Thoracic aorta (tissue), 2 donors: ENCODE data around the gene SPATS2L. TPM values are rescaled to one million over a fixed set of nuclear protein-coding genes. Genes with fewer than 3 reads are reported as not detected.

ENCODE experiments used
- ATAC-seq: fragments of 150-250 bp; one replicate; pipeline ENCODE4 v1.8.0; 2017; ENCODE audit warnings: low read depth; ENCODE audit not compliant: insufficient number of reproducible peaks, low FRiP score
- DNase-seq: peaks from one replicate; pipeline ENCODE4 v3.0.0-alpha.2; 2020; ENCODE audit warnings: low spot score
- H3K27ac ChIP-seq, 2 donors: fragments of 200-600 bp; sonication (generic); 1 replicate in 1 of 2; 2 replicates in 1 of 2; pipeline ENCODE4 v1.5.1; 2016; ENCODE audit warnings: mild to moderate bottlenecking in 2 of 2, moderate library complexity in 2 of 2
- H3K27me3 ChIP-seq: fragments of 200-600 bp; sonication (generic); replicated peaks from 2 replicates; pipeline ENCODE4 v1.6.0; 2016; ENCODE audit warnings: mild to moderate bottlenecking; ENCODE audit not compliant: insufficient read depth
- H3K36me3 ChIP-seq: fragments of 200-600 bp; sonication (generic); one replicate; pipeline ENCODE4 v1.5.1; 2016
- H3K4me1 ChIP-seq, 2 donors: fragments of 200-600 bp; sonication (generic); 1 replicate in 1 of 2; 2 replicates in 1 of 2; pipeline versions ENCODE4 v1.5.1 to v1.6.0; 2016; ENCODE audit warnings: low read depth in 2 of 2, mild to moderate bottlenecking in 1 of 2; ENCODE audit not compliant: control insufficient read depth in 1 of 2
- H3K4me3 ChIP-seq: fragments of 200-600 bp; sonication (generic); 2 replicates; pipeline ENCODE4 v1.5.1; 2016; ENCODE audit warnings: mild to moderate bottlenecking
- H3K9me3 ChIP-seq: fragments of 200-600 bp; sonication (generic); 2 replicates; pipeline ENCODE4 v1.5.1; 2016
- total RNA-seq, 2 donors: library from RNA; depleted of rRNA; stranded (reverse); fragments of >200 nt; gene quantifications; one replicate each; pipeline versions ENCODE4 v1.1.0 to v1.2.3, GENCODE V29; 2016
- TF ChIP-seq, protein P1 (sequence below): fragments of 200-600 bp; sonication (generic); IDR thresholded peaks from one replicate; pipeline ENCODE4 v1.5.1; 2019; ENCODE audit warnings: antibody characterized with exemption

SPATS2L gene
- total RNA-seq, 2 donors from 2014 or later, result 47.7 to 90.3 TPM

DNA sequence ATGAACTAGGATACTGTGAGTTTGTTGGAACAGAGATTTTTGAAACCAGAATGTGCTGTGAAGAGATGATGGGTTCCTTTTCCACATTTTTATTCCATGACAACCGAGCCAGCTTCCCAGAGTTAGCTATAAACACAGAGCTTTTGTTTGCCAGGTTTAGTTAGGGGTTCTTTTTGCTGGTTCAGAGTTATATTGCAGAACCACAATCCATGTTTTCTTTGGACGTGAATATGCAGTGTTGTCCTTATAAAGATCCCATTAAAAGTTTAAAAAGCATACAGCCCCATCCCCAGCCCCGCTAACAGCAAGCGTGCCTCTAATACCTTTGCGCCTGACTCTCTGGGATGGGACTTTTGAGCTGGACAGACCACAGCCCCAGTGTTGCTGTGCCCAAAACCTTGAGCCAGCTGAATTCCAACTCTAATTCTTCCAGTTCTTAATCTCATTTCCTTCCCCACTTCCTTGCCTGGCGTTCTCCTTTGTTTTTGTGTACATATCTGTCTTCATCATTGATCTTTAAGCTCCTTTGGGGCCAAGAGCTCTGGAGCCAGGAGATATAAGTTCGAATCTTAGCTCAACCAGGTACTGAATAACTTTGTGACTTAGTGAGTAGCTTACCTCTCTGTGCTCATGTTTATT lies 72.3 kb downstream of the SPATS2L start:
- TF ChIP-seq, protein P1, sequence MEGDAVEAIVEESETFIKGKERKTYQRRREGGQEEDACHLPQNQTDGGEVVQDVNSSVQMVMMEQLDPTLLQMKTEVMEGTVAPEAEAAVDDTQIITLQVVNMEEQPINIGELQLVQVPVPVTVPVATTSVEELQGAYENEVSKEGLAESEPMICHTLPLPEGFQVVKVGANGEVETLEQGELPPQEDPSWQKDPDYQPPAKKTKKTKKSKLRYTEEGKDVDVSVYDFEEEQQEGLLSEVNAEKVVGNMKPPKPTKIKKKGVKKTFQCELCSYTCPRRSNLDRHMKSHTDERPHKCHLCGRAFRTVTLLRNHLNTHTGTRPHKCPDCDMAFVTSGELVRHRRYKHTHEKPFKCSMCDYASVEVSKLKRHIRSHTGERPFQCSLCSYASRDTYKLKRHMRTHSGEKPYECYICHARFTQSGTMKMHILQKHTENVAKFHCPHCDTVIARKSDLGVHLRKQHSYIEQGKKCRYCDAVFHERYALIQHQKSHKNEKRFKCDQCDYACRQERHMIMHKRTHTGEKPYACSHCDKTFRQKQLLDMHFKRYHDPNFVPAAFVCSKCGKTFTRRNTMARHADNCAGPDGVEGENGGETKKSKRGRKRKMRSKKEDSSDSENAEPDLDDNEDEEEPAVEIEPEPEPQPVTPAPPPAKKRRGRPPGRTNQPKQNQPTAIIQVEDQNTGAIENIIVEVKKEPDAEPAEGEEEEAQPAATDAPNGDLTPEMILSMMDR, result no peak
- H3K9me3 ChIP-seq, result no peaks in the 10 kb centered on the region
- H3K27me3 ChIP-seq, result no peaks in the 10 kb centered on the region
- peak; percentile 12 for ATAC-seq
- no peaks in the 10 kb centered on the region for H3K36me3 ChIP-seq
- DNase-seq, result no peak
- peaks cover 29 to 74% of the 10 kb centered on the region in 2 donors for H3K4me1 ChIP-seq
- H3K4me3 ChIP-seq, result peak overlapping the region; percentile 49
- H3K27ac ChIP-seq, result peak overlapping the region; percentile 75 to 86

DNA sequence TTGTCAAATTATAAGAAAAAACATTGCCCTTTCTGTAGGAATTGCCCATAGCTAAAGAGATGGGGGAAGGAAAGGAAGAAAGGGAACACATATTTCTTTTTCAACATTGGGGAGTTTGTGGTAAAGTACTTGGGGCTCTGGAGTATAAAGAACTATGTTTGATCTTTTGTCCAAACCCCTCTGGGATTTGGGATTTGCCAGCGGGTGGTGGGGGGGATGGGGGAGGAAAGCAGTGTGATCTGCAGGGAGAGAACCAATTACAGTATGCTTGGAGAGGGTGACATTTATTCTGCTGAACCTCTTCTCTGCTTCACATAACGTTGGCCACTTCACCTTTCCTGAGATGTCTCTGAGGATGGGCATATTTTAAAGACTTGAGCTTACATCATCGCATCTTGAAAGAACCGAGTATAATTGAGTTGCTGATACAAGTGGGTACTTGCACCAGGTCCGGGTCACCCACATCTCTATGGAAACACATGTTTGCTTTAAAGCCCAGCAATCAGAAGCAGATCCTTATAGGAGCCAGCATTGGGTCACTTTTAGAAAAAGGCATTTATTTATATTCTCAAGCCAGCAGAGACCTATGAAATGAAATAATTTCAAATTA lies 73.1 kb downstream of the SPATS2L start:
- no peaks in the 10 kb centered on the region for H3K27me3 ChIP-seq
- ATAC-seq, result no peak

DNA sequence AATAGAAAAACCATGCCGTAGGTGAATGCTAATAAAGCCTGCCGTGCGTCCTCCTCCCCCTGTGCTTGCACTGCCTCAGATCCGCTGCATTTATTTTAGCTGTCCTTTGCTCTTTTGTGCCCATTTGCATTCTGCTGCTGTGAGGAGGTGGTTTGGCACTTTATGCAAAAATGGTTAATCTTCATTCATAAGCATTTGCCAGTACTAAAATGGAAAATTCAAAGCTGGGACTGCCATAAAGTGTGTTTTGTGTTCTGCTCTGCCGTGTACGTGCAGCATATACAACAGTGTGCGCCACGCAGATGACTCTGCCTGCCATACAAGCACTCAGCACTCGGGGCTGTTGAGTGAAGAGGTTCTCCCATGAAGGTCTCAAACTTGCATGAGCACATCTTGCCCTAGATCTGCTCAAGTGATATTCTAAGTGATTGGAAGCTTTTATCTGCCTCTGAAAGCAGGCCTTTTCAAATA lies 73.6 kb downstream of the SPATS2L start:
- Histone ChIP-seq H3K36me3 (no peaks in the 10 kb centered on the region), H3K9me3 (no peaks in the 10 kb centered on the region), H3K4me1 (peaks cover 29 to 74% of the 10 kb centered on the region in 2 donors), H3K4me3 (no peak overlapping the region), H3K27me3 (no peaks in the 10 kb centered on the region), H3K27ac (peak overlapping the region; percentile 16 to 86)
- TF ChIP-seq, protein P1, result no peak
- no peak for ATAC-seq
- no peak for DNase-seq

More for the DNA sequence above, 73.1 kb downstream of the SPATS2L start:
- H3K9me3 ChIP-seq, result no peaks in the 10 kb centered on the region
- H3K27ac ChIP-seq, result peak overlapping the region; percentile 75 to 86
- peaks cover 29 to 74% of the 10 kb centered on the region in 2 donors for H3K4me1 ChIP-seq
- TF ChIP-seq, protein P1, result no peak
- peak overlapping the region; percentile 49 for H3K4me3 ChIP-seq
- no peak for DNase-seq
- no peaks in the 10 kb centered on the region for H3K36me3 ChIP-seq

DNA sequence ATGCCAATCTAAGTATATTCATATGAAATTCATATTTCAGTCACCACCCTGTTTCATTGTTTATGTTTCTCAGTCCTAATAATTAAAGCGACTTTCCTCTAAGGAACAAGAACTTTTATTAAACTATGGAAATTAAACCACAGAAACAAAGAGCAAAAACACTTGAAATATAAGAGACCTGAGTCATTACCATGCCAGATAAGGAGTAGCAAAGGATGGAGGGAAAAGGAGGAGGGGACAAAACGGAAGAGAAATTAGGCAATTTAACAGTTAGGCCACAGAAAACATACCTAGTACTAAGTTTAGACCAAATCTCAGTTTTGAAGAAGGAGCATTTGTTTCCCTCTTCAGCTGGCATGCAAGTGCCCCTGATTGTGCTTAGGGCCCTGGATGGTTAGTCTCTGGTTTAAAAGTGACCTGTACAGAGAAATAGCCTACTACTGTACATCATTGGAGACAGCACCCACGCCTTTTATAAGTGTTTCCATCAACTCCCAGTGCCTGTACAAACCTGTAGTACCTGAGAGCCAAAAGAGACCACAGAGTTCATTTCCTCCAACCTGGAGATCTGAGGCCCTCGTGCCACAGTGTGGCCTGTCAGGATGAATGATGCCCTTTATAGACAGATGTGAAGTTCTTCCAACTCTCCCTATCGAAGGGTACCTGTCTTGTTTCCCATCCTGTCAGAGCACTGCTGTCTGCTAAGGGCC lies 74.5 kb downstream of the SPATS2L start:
- H3K27me3 ChIP-seq, result no peaks in the 10 kb centered on the region
- H3K4me3 ChIP-seq, result no peak overlapping the region
- ATAC-seq (peak; percentile 44), DNase-seq (no peak)
- peaks cover 29 to 70% of the 10 kb centered on the region in 2 donors for H3K4me1 ChIP-seq
- peak overlapping the region; percentile 48 to 86 for H3K27ac ChIP-seq
- no peaks in the 10 kb centered on the region for H3K36me3 ChIP-seq
- TF ChIP-seq, protein P1, result no peak
- no peaks in the 10 kb centered on the region for H3K9me3 ChIP-seq

DNA sequence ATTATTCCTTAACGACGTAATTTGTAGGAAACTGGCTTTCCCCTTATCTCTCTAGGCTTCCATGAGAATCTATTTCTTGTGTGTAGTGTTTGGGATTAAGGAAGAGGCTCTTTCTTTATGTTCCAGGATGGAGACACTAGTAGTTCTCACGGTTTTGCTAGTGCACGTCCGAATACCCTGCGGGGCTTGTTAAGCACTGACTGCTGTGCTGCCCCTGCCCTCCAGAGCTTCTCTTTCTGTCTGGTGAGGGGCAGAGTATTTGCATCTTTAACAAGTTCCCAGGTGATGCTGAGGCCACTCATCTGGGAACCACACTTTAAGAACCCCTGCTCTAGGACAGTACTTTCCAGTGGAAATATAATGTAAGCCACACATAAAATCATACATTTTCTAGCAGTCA lies 76.4 kb downstream of the SPATS2L start:
- no peak for ATAC-seq
- Histone ChIP-seq H3K9me3 (no peaks in the 10 kb centered on the region), H3K4me1 (peaks cover 22 to 51% of the 10 kb centered on the region in 2 donors), H3K4me3 (no peak overlapping the region), H3K36me3 (no peaks in the 10 kb centered on the region), H3K27me3 (no peaks in the 10 kb centered on the region), H3K27ac (no peak overlapping the region)
- no peak for DNase-seq
- TF ChIP-seq, protein P1, result no peak
